Activated CD4-positive, alpha-beta T cell treated with anti-CD3 and anti-CD28 coated beads for 48 hours (primary cell): Measurements from ENCODE around the gene KRT40.

Experiments
- DNase-seq: peaks from one replicate; pipeline ENCODE4 v3.0.0-alpha.2; 2020

The KRT40 gene

DNA sequence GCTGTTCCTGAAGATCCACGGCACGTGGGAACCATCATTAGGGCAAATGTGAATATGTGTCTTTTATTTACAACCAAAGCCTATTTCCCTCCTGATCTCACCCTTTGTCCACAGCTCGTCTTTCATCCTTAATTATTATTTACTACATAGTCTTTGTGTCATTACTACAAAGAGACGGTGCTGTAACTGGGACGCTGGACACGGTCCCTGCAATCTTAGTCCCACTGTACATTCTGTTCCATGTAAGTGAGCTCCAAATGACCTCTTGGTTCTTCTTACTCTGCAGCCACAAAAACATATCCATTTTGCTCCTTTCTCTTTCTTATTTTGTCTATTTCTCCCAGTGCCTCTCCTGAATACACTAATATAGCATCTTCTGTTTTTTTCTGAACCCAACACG, 34.0 kb downstream of the KRT40 start:
- DNase-seq: no peak

GRCh38 chr17:40949418-40949817, 34.7 kb downstream of the KRT40 start:
- DNase-seq: no peak

- no peak for DNase-seq
These were observed 36.2 kb downstream of the KRT40 start for GRCh38 chr17:40947929-40948328.

DNA sequence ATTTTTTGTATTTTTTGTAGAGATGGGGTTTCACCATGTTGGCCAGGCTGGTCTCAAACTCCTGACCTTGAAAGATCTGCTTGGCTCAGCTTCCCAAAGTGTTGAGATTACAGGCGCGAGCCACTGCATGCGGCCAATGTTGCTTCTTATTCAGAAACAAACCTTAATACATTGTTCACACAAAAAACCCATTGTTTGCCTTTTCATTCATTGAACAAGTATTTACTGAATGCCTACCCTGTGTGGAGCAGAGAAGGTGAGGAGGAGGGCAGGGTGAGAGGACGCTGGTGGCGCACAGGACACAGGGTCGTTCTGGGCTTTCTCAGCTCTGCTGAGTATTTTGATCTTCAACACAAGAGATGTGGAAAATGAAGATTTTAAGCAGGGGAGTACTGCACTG, 38.7 kb downstream of the KRT40 start:
- no peak for DNase-seq

GRCh38 chr17:40944531-40944930, 39.6 kb downstream of the KRT40 start:
- no peak for DNase-seq

DNA sequence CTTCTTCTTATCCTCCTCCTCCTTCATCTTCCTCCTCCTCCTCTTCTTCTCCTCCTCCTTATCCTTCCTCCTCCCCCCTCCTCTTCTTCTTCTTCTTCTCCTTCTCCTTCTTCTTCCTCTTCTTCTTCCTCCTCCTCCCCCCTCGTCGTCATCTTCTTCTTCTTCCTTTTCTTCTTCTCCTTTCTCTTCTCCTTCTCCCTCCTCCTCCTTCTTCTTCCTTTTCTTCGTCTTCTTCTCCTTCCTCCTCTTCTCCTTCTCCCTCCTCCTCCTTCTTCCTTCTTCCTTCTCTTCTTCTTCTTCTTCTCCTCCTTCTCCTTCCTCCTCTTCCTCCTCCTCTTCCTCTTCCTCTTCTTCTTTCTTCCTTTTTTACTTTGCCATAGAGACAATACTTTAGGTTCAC, 41.6 kb downstream of the KRT40 start:
- no peak for DNase-seq

- no peak for DNase-seq
These were observed 43.9 kb downstream of the KRT40 start for GRCh38 chr17:40940266-40940665.

DNA sequence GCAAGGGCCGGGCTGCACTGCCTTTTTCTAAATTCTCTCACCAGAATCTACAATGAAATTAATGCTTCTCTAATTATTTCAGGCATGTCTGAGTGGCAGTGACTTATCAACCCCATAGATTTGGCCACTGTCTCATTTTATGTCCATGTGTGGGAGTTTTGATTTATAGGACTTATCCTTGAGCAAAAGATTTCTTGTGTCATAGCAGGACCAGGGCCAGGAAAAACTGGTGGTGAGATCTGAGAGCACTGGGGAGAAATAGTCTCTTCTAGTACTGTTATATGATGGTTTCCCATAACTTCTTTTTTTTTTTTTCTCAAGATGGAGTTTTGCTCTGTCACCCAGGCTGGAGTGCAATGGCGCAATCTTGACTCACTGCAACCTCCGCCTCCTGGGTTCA, 45.1 kb downstream of the KRT40 start:
- no peak for DNase-seq

- DNase-seq: peak; percentile 19
These were observed 46.7 kb downstream of the KRT40 start, which contains the start of gene KRT23 for GRCh38 chr17:40937384-40937819. TSS of gene KRT23 (minus strand) at chr17:40937646. CDS start at chr17:40936603, 1,043 bp downstream.

DNA sequence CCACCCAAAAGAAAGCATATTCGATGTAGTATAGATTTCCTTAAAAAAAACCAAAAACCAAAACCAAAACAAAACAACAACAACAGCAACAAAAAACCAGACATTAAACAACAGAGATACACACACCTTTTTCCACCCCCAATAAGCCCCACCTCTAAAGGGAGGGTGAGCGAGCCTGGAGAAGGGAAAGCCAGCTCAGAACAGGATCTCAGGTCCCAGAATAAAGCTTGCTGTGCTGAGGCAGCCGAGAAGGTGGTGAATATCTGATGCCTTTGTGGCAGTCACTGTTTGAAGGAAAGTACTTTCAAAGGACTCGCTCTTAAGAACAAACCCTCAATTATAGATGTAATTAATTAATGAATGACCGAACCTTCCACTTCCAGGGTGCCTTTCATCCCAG, 47.1 kb downstream of the KRT40 start:
- DNase-seq: no peak

DNA sequence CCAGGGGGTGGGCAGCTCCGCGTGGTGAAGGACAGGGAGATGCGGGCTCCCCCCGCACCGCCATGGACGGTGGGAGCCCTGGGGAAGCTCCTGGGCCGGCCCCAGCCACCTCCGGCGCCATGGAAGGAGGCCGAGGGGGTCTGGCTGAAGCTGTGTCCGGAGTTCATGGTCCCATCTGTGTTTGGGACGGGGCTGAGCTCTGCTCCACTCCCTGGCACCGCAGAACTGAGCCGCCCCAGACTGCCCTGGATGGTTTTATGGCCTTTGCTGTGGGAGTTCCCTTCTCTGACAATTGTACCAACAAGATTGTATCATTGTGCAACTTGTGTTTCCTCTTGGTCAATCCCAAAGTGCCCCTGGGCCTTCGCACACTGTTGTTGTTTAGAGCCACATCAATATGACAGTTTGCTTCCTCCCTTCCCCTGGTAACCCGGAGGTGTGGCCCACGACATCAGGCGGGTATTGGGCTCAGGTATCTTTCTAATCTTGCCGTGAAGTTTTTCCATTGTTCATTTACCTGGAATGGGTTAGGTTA, 47.6 kb downstream of the KRT40 start:
- no peak for DNase-seq

DNA sequence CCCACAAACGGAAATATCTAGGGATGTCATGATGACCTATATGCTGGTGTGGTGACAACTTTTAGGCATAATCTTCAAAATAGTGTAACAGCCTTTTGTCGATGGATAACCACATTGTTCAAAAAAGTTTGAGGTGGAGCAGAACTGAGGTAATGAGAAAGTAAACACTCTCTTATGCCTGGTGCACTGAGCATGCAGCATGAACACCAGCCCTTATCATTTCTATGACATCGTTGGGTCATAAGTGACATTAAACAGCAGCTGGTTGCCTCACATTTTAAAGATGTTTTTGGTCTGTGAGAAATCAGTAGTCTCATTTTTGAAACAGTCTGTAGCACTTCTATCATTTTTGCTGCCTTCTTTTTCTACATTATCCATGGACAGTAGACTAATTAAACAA, 48.5 kb downstream of the KRT40 start:
- DNase-seq: no peak

- DNase-seq: no peak
These were observed 51.5 kb downstream of the KRT40 start for GRCh38 chr17:40932608-40933007.

DNA sequence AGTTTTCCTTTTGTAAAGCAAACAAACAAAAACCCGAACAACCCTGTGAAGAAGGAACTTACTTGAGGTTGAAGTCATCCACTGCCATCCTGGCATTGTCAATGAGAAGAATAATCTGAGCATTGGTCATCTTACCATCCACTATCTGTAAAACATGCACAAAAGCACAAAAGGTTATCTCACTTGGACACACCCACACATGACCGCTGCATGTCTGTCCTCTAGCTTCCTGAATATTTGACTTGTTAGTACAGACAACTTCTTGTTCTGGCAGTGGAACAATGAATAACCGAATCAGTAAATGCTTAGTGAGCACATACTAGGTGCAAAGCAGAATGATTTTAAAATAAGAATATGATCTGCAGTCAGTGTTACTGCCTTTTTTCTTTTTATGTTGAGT, 52.8 kb downstream of the KRT40 start:
- DNase-seq: no peak
